Natural killer cell (primary cell): ENCODE data around the gene HRH4. TPM values are rescaled to one million over a fixed set of nuclear protein-coding genes. Genes with fewer than 3 reads are reported as not detected.

ENCODE experiments used
- ATAC-seq, 3 donors: fragments of 150-1000 bp in 2 of 3; fragments of 200-7000 bp in 1 of 3; cut with Tn5 transposase; 1 replicate in 1 of 3; 2 replicates in 2 of 3; pipeline ENCODE4 v1.10.0; 2021; ENCODE audit warnings: mild to moderate bottlenecking in 2 of 3, moderate library complexity in 2 of 3
- DNase-seq, 2 donors: peaks; one replicate each; pipeline versions ENCODE4 v3.0.0 to v3.0.0-alpha.2; 2013 to 2021; ENCODE audit warnings: mixed read lengths in 1 of 2
- H3K27ac ChIP-seq: one replicate; pipeline ENCODE4 v1.5.1; 2013; ENCODE audit warnings: mild to moderate bottlenecking, low read length
- H3K27me3 ChIP-seq: one replicate; pipeline ENCODE4 v1.6.1; 2013; ENCODE audit warnings: low read length; ENCODE audit not compliant: control insufficient read depth, insufficient read depth
- H3K36me3 ChIP-seq: one replicate; pipeline ENCODE4 v1.6.1; 2013; ENCODE audit warnings: low read length; ENCODE audit not compliant: control insufficient read depth, insufficient read depth
- H3K4me1 ChIP-seq: one replicate; pipeline ENCODE4 v1.6.1; 2013; ENCODE audit warnings: low read length; ENCODE audit not compliant: control insufficient read depth, insufficient read depth
- H3K4me3 ChIP-seq: one replicate; pipeline ENCODE4 v1.5.1; 2013; ENCODE audit warnings: low read length
- H3K9me3 ChIP-seq: one replicate; pipeline ENCODE4 v1.6.1; 2013; ENCODE audit warnings: low read length; ENCODE audit not compliant: control insufficient read depth, insufficient read depth
- H3K27ac Mint-ChIP-seq, 2 donors: one replicate each; pipeline ENCODE4 v1.8.0; 2022; ENCODE audit warnings: mild to moderate bottlenecking in 2 of 2, mixed read lengths in 2 of 2, moderate library complexity in 1 of 2
- H3K27me3 Mint-ChIP-seq, 2 donors: one replicate each; pipeline ENCODE4 v1.8.0; 2022; ENCODE audit warnings: low read depth in 2 of 2, mixed read lengths in 2 of 2
- H3K36me3 Mint-ChIP-seq: one replicate; pipeline ENCODE4 v1.8.0; 2022; ENCODE audit warnings: mixed read lengths
- H3K4me1 Mint-ChIP-seq, 2 donors: one replicate each; pipeline ENCODE4 v1.8.0; 2022; ENCODE audit warnings: mixed read lengths in 2 of 2
- H3K4me3 Mint-ChIP-seq: one replicate; pipeline ENCODE4 v1.8.0; 2022; ENCODE audit warnings: mild to moderate bottlenecking, moderate library complexity, mixed read lengths
- H3K9me3 Mint-ChIP-seq, 2 donors: one replicate each; pipeline ENCODE4 v1.8.0; 2022; ENCODE audit warnings: mixed read lengths in 2 of 2
- CTCF ChIP-seq: fragments of 200-600 bp; IDR thresholded peaks from one replicate; pipeline ENCODE4 v1.8.0; 2022; ENCODE audit warnings: antibody characterized with exemption
- WGBS: methylation state at CpG from one replicate; pipeline ENCODE4 v1.1.7; 2013; ENCODE audit warnings: missing lambda C conversion rate; ENCODE audit not compliant: insufficient coverage; 5-methylcytosine and 5-hydroxymethylcytosine counted together
- intact Hi-C: fragments of 100-400 bp; cut with micrococcal nuclease; formaldehyde crosslinking; loops from one replicate; pipeline ENCODE4 v1.14.2; 2022
- total RNA-seq, 4 donors: library from RNA; stranded (reverse); fragments of 120-200 nt in 1 of 4; gene quantifications; one replicate each; pipeline versions ENCODE4 v1.2.3 to v1.2.4, GENCODE V29; 2013 to 2022

HRH4 gene
- total RNA-seq, 3 donors from 2014 or later (not counting 1 experiment from before 2014, with no cell fraction given), result 0.23 to 13.9 TPM; not detected in 1

- Histone ChIP-seq H3K27ac (peak within 1 kb of the TSS; percentile 72), H3K36me3 (peaks cover 2% of the 10 kb centered on the region), H3K4me1 (peaks cover 14% of the 10 kb centered on the region), H3K27me3 (peaks cover 13% of the 10 kb centered on the region), H3K9me3 (no peaks in the 10 kb centered on the region), H3K4me3 (peak within 1 kb of the TSS; percentile 79)
- 3% methylated on average over 82 of the region's 82 CpGs for WGBS
- Mint-ChIP-seq H3K4me3 (peak within 1 kb of the TSS; percentile 94), H3K27me3 (peaks cover 24 to 32% of the 10 kb centered on the region in 2 donors), H3K4me1 (peaks cover 7 to 10% of the 10 kb centered on the region in 2 donors), H3K36me3 (peaks cover 8% of the 10 kb centered on the region), H3K27ac (peak within 1 kb of the TSS; percentile 72 to 82), H3K9me3 (peaks cover 0 to 2% of the 10 kb centered on the region in 2 donors)
- peak; percentile 88 to 96 (median 92) for ATAC-seq
- intact Hi-C loops, result no loop called here
- DNase-seq, result peak; percentile 76 to 89
- no peak for TF ChIP-seq CTCF
These were observed 33.8 kb upstream of the HRH4 start, which contains the start of gene IMPACT for GRCh38 chr18:24426398-24427294. Gene IMPACT (plus strand): TSS chr18:24426670. CDS start chr18:24426757, 87 bp downstream.

DNA sequence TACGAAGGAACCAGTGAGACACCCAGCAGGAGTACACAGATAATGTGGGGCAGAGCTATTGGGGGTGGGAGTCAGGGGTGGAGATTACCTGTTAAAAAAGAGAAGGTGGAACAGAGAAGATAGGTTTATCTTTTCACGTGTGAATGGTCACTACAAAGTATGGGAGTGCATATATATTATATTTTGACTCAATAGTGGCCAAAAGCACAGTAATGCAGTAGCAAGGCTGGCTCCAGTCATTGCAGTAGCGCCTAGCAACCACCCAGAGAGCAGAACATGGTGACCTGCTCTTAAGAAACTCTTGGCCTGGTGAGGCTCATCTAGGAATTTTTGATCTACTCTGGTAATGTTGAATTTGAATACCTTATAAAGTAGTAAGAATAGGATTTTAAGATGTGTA is 33.0 kb upstream of the HRH4 start:
- WGBS, result 88% methylated on average over 2 of the region's 3 CpGs
- Mint-ChIP-seq H3K4me1 (peaks cover 7 to 10% of the 10 kb centered on the region in 2 donors), H3K4me3 (peak overlapping the region; percentile 94), H3K27ac (peak overlapping the region; percentile 72 to 82), H3K27me3 (peaks cover 18 to 24% of the 10 kb centered on the region in 2 donors), H3K9me3 (peaks cover 0 to 2% of the 10 kb centered on the region in 2 donors), H3K36me3 (peaks cover 8% of the 10 kb centered on the region)
- no peak overlapping the region for H3K4me3 ChIP-seq
- H3K36me3 ChIP-seq, result peaks cover 2% of the 10 kb centered on the region
- TF ChIP-seq CTCF, result no peak
- H3K27ac ChIP-seq, result no peak overlapping the region
- peaks cover 14% of the 10 kb centered on the region for H3K4me1 ChIP-seq
- no peak for ATAC-seq
- intact Hi-C loops, result no loop called here
- H3K9me3 ChIP-seq, result no peaks in the 10 kb centered on the region
- DNase-seq, result peak in 1 of 2 donors; percentile 3
- H3K27me3 ChIP-seq, result peaks cover 11% of the 10 kb centered on the region

GRCh38 chr18:24428709-24429108 is 31.7 kb upstream of the HRH4 start:
- peaks cover 8% of the 10 kb centered on the region for H3K36me3 Mint-ChIP-seq
- Histone ChIP-seq H3K9me3 (no peaks in the 10 kb centered on the region), H3K4me3 (no peak overlapping the region), H3K4me1 (peaks cover 14% of the 10 kb centered on the region), H3K27ac (no peak overlapping the region), H3K36me3 (peaks cover 2% of the 10 kb centered on the region), H3K27me3 (peaks cover 9% of the 10 kb centered on the region)
- no peak overlapping the region for H3K4me3 Mint-ChIP-seq
- DNase-seq (no peak), ATAC-seq (no peak)
- peaks cover 6 to 12% of the 10 kb centered on the region in 2 donors for H3K27me3 Mint-ChIP-seq
- peaks cover 7 to 10% of the 10 kb centered on the region in 2 donors for H3K4me1 Mint-ChIP-seq
- intact Hi-C loops, result no loop called here
- H3K27ac Mint-ChIP-seq, result no peak overlapping the region
- H3K9me3 Mint-ChIP-seq, result no peaks in the 10 kb centered on the region
- WGBS, result 60% methylated on average over 1 of the region's 3 CpGs
- no peak for TF ChIP-seq CTCF
